ENCODE measurements around the gene TCOF1. TPM values are rescaled to one million over a fixed set of nuclear protein-coding genes. Genes with fewer than 3 reads are reported as not detected.

Gene TCOF1
- total and polyA plus RNA-seq, 9 donors: 16.7 to 38.3 (median 27.8) TPM

- no peaks in the 10 kb centered on the region for H3K27me3 ChIP-seq
- H3K4me1 ChIP-seq (ENCODE audit: insufficient read depth): peaks cover 3% of the 10 kb centered on the region
- intact Hi-C loops (cut with DNase I): loop anchor here in 1 of 4 donors (10.0 kb wide), 2 partner anchors 125 to 215 kb away; no protein-coding TSS in a partner anchor
- H3K27ac ChIP-seq: no peak overlapping the region
- H3K9me3 ChIP-seq: no peaks in the 10 kb centered on the region
- H3K36me3 ChIP-seq: no peaks in the 10 kb centered on the region
- WGBS, 3 donors: 79 to 81% (median 79%) methylated on average over 6 of the region's 6 CpGs
- H3K4me3 ChIP-seq: no peak overlapping the region
- no peak for TF ChIP-seq POLR2A (IDR thresholded peaks at IDR 0.05)
- TF ChIP-seq CTCF (IDR thresholded peaks at IDR 0.05): no peak
- no peak for TF ChIP-seq EP300 (IDR thresholded peaks at IDR 0.05)
- no peak for DNase-seq
These were observed 7.7 kb upstream of the TCOF1 start for GRCh38 chr5:150349681-150350275.

GRCh38 chr5:150350524-150351344, 6.8 kb upstream of the TCOF1 start:
- peaks cover 3% of the 10 kb centered on the region for H3K4me1 ChIP-seq (ENCODE audit: insufficient read depth)
- intact Hi-C loops (cut with DNase I): loop anchor here in 1 of 4 donors (10.0 kb wide), 1 partner anchor 216 kb away; no protein-coding TSS in a partner anchor
- DNase-seq: peak; percentile 49 to 76 (median 59)
- no peak for TF ChIP-seq POLR2A (IDR thresholded peaks at IDR 0.05)
- TF ChIP-seq EP300 (IDR thresholded peaks at IDR 0.05): no peak
- peak in 2 of 3 donors; percentile 18 to 36 for TF ChIP-seq CTCF (IDR thresholded peaks at IDR 0.05)
- no peak overlapping the region for H3K4me3 ChIP-seq
- WGBS, 3 donors: 36 to 42% (median 39%) methylated on average over 7 of the region's 7 CpGs
- no peaks in the 10 kb centered on the region for H3K36me3 ChIP-seq
- H3K27me3 ChIP-seq: no peaks in the 10 kb centered on the region
- no peaks in the 10 kb centered on the region for H3K9me3 ChIP-seq
- H3K27ac ChIP-seq: no peak overlapping the region

GRCh38 chr5:150352244-150353031, 5.1 kb upstream of the TCOF1 start:
- TF ChIP-seq EP300 (IDR thresholded peaks at IDR 0.05) (no peak), CTCF (IDR thresholded peaks at IDR 0.05) (no peak), POLR2A (IDR thresholded peaks at IDR 0.05) (no peak)
- Histone ChIP-seq H3K27ac (no peak overlapping the region), H3K27me3 (no peaks in the 10 kb centered on the region), H3K4me1 (ENCODE audit: insufficient read depth) (peaks cover 3% of the 10 kb centered on the region), H3K4me3 (no peak overlapping the region), H3K36me3 (no peaks in the 10 kb centered on the region), H3K9me3 (no peaks in the 10 kb centered on the region)
- intact Hi-C loops (cut with DNase I): loop anchor here in 1 of 4 donors (10.0 kb wide), 1 partner anchor 218 kb away; no protein-coding TSS in a partner anchor
- 84 to 85% (median 84%) methylated on average over 6 of the region's 6 CpGs for WGBS, 3 donors
- no peak for DNase-seq

- H3K36me3 ChIP-seq: no peaks in the 10 kb centered on the region
- 58 to 70% (median 69%) methylated on average over 3 of the region's 3 CpGs for WGBS, 3 donors
- no peaks in the 10 kb centered on the region for H3K27me3 ChIP-seq
- no peak for TF ChIP-seq CTCF (IDR thresholded peaks at IDR 0.05)
- TF ChIP-seq EP300 (IDR thresholded peaks at IDR 0.05): no peak
- TF ChIP-seq POLR2A (IDR thresholded peaks at IDR 0.05): no peak
- H3K4me1 ChIP-seq (ENCODE audit: insufficient read depth): peaks cover 3% of the 10 kb centered on the region
- no peak for DNase-seq
- no peak overlapping the region for H3K4me3 ChIP-seq
- H3K27ac ChIP-seq: no peak overlapping the region
- H3K9me3 ChIP-seq: no peaks in the 10 kb centered on the region
- intact Hi-C loops (cut with DNase I): loop anchor here in 1 of 4 donors (10.0 kb wide), 1 partner anchor 218 kb away; no protein-coding TSS in a partner anchor
These were observed 4.3 kb upstream of the TCOF1 start for GRCh38 chr5:150353032-150353675.
